ENCODE data around the gene APCDD1L.

GRCh38 chr20:58556961-58557360, 41.8 kb upstream of the APCDD1L start:
- TF ChIP-seq MAX (IDR thresholded peaks at IDR 0.05) = no peak
- no peak for TF ChIP-seq REST (IDR thresholded peaks at IDR 0.05; ENCODE audit: low read depth)
- no peak for TF ChIP-seq TEAD4 (IDR thresholded peaks at IDR 0.05)
- no peak for TF ChIP-seq YY1 (IDR thresholded peaks at IDR 0.05; ENCODE audit: low read depth)
- no peak for TF ChIP-seq TAF1 (IDR thresholded peaks at IDR 0.05; ENCODE audit: low read depth)
- TF ChIP-seq CEBPB (IDR thresholded peaks at IDR 0.05) = no peak
- TF ChIP-seq RAD21 (IDR thresholded peaks at IDR 0.05; ENCODE audit: low read depth) = no peak
- TF ChIP-seq ZBTB7A (IDR thresholded peaks at IDR 0.05; ENCODE audit: low read depth) = no peak
- no peak for TF ChIP-seq EP300 (IDR thresholded peaks at IDR 0.05; ENCODE audit: borderline replicate concordance)
- no peak for TF ChIP-seq TCF12 (IDR thresholded peaks at IDR 0.05; ENCODE audit: low read depth)
- no peak for TF ChIP-seq NFIC (IDR thresholded peaks at IDR 0.05)
- no peak for TF ChIP-seq USF1 (IDR thresholded peaks at IDR 0.05)
- TF ChIP-seq EGR1 (IDR thresholded peaks at IDR 0.05) = no peak
- TF ChIP-seq CREB1 (IDR thresholded peaks at IDR 0.05; ENCODE audit: low read depth) = no peak

Measured in Ishikawa (cell line).